SK-N-SH (cell line): Measurements from ENCODE around the gene WDFY1. TPM values are rescaled to one million over a fixed set of nuclear protein-coding genes. Genes with fewer than 3 reads are reported as not detected.

Source experiments
- CTCF ChIA-PET: fragments of 300-600, 350-600 bp; formaldehyde crosslinking; extraction: SDS; loops from one replicate; lab custom pipeline; 2021; lab: Yijun Ruan, JAX
- POLR2A ChIA-PET: fragments of 350-600 bp; sonication (Branson Sonifier 250); formaldehyde crosslinking; extraction: SDS; loops from one replicate; lab custom pipeline; 2020; ENCODE audit warnings: antibody characterized with exemption, inconsistent platforms; lab: Yijun Ruan, JAX
- DNase-seq: peaks from one replicate; pipeline ENCODE4 v3.0.0; 2012
- H2AFZ ChIP-seq: fragments of 200-600 bp; sonication (generic); 2 replicates; pipeline ENCODE4 v1.8.1; 2016; ENCODE audit warnings: antibody characterized with exemption, mild to moderate bottlenecking, low read depth
- H3F3A ChIP-seq: fragments of 200-600 bp; sonication (generic); replicated peaks from 2 replicates; pipeline ENCODE3; 2016; ENCODE audit warnings: antibody characterized with exemption, mild to moderate bottlenecking; ENCODE audit not compliant: insufficient read depth
- H3K27ac ChIP-seq, 2 experiments: fragments of 200-500 bp in 1 of 2; fragments of 200-600 bp in 1 of 2; sonication (Bioruptor generic) in 1 of 2; sonication (generic), shearing (Covaris generic) in 1 of 2; 2 replicates each; pipeline versions ENCODE4 v1.5.1 to v1.6.1; 2014 to 2016; ENCODE audit warnings: low read depth in 2 of 2, inconsistent platforms in 1 of 2, low read length in 1 of 2, mild to moderate bottlenecking in 1 of 2, mixed read lengths in 1 of 2
- H3K27me3 ChIP-seq: fragments of 200-600 bp; sonication (generic), shearing (Covaris generic); 2 replicates; pipeline ENCODE4 v1.6.1; 2016; ENCODE audit warnings: mixed run types; ENCODE audit not compliant: insufficient read depth
- H3K36me3 ChIP-seq, 2 experiments: fragments of 200-500 bp in 1 of 2; fragments of 200-600 bp in 1 of 2; sonication (Bioruptor generic) in 1 of 2; sonication (generic) in 1 of 2; replicated peaks in 1 of 2; 2 replicates each; pipeline versions ENCODE3 to v1.5.1; 2014 to 2016; ENCODE audit warnings: low read length in 1 of 2, mild to moderate bottlenecking in 1 of 2; ENCODE audit not compliant: insufficient read depth in 2 of 2, control insufficient read depth in 1 of 2
- H3K4me1 ChIP-seq, 2 experiments: fragments of 200-500 bp in 1 of 2; fragments of 200-600 bp in 1 of 2; sonication (Bioruptor generic) in 1 of 2; sonication (generic), shearing (Covaris generic) in 1 of 2; 2 replicates each; pipeline versions ENCODE4 v1.5.1 to v1.6.1; 2014 to 2016; ENCODE audit warnings: low read depth in 1 of 2, low read length in 1 of 2, mixed run types in 1 of 2; ENCODE audit not compliant: insufficient read depth in 2 of 2, control insufficient read depth in 1 of 2
- H3K4me2 ChIP-seq: fragments of 200-600 bp; sonication (generic), shearing (Covaris generic); 2 replicates; pipeline ENCODE4 v1.6.1; 2017; ENCODE audit warnings: mixed run types
- H3K4me3 ChIP-seq, 2 experiments: fragments of 200-500 bp in 1 of 2; fragments of 200-600 bp in 1 of 2; sonication (Bioruptor generic) in 1 of 2; sonication (generic), shearing (Covaris generic) in 1 of 2; 2 replicates each; pipeline versions ENCODE4 v1.5.1 to v1.8.1; 2014 to 2016; ENCODE audit warnings: low read depth in 2 of 2, inconsistent platforms in 1 of 2, low read length in 1 of 2, mild to moderate bottlenecking in 1 of 2, mixed read lengths in 1 of 2, moderate library complexity in 1 of 2
- H3K79me2 ChIP-seq: fragments of 200-600 bp; sonication (generic); 2 replicates; pipeline ENCODE4 v1.8.1; 2017; ENCODE audit warnings: mild to moderate bottlenecking; ENCODE audit not compliant: insufficient read depth
- H3K9ac ChIP-seq: fragments of 200-600 bp; sonication (generic); 2 replicates; pipeline ENCODE4 v1.6.1; 2017; ENCODE audit warnings: mixed run types
- H3K9me2 ChIP-seq: fragments of 200-600 bp; sonication (generic); 2 replicates; pipeline ENCODE4 v1.6.1; 2017; ENCODE audit warnings: mixed run types
- H3K9me3 ChIP-seq: fragments of 200-600 bp; sonication (generic); 2 replicates; pipeline ENCODE4 v1.6.1; 2017; ENCODE audit warnings: mixed run types, mild to moderate bottlenecking, moderate library complexity
- H4K20me1 ChIP-seq: fragments of 200-600 bp; sonication (generic); 2 replicates; pipeline ENCODE4 v1.6.1; 2017; ENCODE audit warnings: mild to moderate bottlenecking, mixed run types; ENCODE audit not compliant: insufficient read depth
- IRF3 ChIP-seq: fragments of 150-350 bp; IDR thresholded peaks from 2 replicates; pipeline ENCODE4 v1.6.1; 2016; ENCODE audit warnings: mild to moderate bottlenecking, low read depth, low read length
- NRF1 ChIP-seq: IDR thresholded peaks from 2 replicates; pipeline ENCODE4 v1.6.1; 2012; ENCODE audit warnings: low read depth, mild to moderate bottlenecking, low read length
- PBX3 ChIP-seq: IDR thresholded peaks from 2 replicates; pipeline ENCODE4; 2012
- POLR2AphosphoS5 ChIP-seq: IDR thresholded peaks from 2 replicates; pipeline ENCODE4 v1.6.1; 2012; ENCODE audit warnings: low read depth, low read length
- REST ChIP-seq: IDR thresholded peaks from 2 replicates; pipeline ENCODE4 v1.6.1; 2012; ENCODE audit warnings: mild to moderate bottlenecking, low read depth, low read length, moderate library complexity
- TAF1 ChIP-seq: IDR thresholded peaks from 2 replicates; pipeline ENCODE4 v1.6.1; 2012; ENCODE audit warnings: low read depth, mild to moderate bottlenecking, low read length, moderate library complexity, borderline replicate concordance
- TCF12 ChIP-seq: IDR thresholded peaks from 2 replicates; pipeline ENCODE4 v1.4.0; 2012
- USF2 ChIP-seq: fragments of 150-350 bp; IDR thresholded peaks from 2 replicates; pipeline ENCODE4 v1.6.1; 2017; ENCODE audit warnings: antibody characterized with exemption, low read length, low read depth, borderline replicate concordance
- WGBS: methylation state at CpG from one replicate; pipeline ENCODE4 v1.1.6; 2017; ENCODE audit warnings: low lambda C conversion rate; 5-methylcytosine and 5-hydroxymethylcytosine counted together
- polyA plus RNA-seq, 3 experiments: library from polyadenylated mRNA; depleted of rRNA; stranded (reverse); fragments of >200 nt; gene quantifications; 2 replicates each; pipeline ENCODE4 v1.2.3, GENCODE V29; 2012

The WDFY1 gene
- polyA plus RNA-seq, 1 of the 3 experiments (the other 2 are of a cell fraction) = 21.7 TPM

- no peak overlapping the region for H3K27ac ChIP-seq
Observed at GRCh38 chr2:223979730-223980396, 34.7 kb upstream of the WDFY1 start.

GRCh38 chr2:223978451-223978850 is 33.3 kb upstream of the WDFY1 start:
- POLR2A ChIA-PET = no interaction called here
- H3K27ac ChIP-seq = no peak overlapping the region
- H3F3A ChIP-seq = peaks cover 12% of the 10 kb centered on the region
- H3K27me3 ChIP-seq = no peaks in the 10 kb centered on the region
- no peaks in the 10 kb centered on the region for H3K79me2 ChIP-seq
- no peak overlapping the region for H3K9ac ChIP-seq
- no peaks in the 10 kb centered on the region for H3K9me2 ChIP-seq
- CTCF ChIA-PET = interaction anchor here (1.4 to 17.0 kb wide), 4 partner anchors 8 to 306 kb away, joined by 3 to 255 read pairs (median 34); no protein-coding TSS in a partner anchor
- no peaks in the 10 kb centered on the region for H4K20me1 ChIP-seq
- no peak overlapping the region for H3K4me3 ChIP-seq
- H3K4me2 ChIP-seq = no peak overlapping the region
- H3K9me3 ChIP-seq = no peaks in the 10 kb centered on the region
- 93% methylated on average over 4 of the region's 4 CpGs for whole genome bisulfite sequencing
- H3K36me3 ChIP-seq = peaks cover 54 to 57% of the 10 kb centered on the region in 2 experiments
- DNase-seq = no peak
- TF ChIP-seq USF2 (no peak), IRF3 (no peak), PBX3 (no peak), TCF12 (no peak), NRF1 (no peak), TAF1 (no peak), POLR2AphosphoS5 (no peak)
- no peaks in the 10 kb centered on the region; a peak in 1 of 4 replicates for H3K4me1 ChIP-seq
- no peak overlapping the region for H2AFZ ChIP-seq

More at GRCh38 chr2:223979730-223980396, 34.7 kb upstream of the WDFY1 start:
- no peaks in the 10 kb centered on the region for H3K9me3 ChIP-seq
- no peaks in the 10 kb centered on the region for H3K9me2 ChIP-seq
- H3K4me2 ChIP-seq = no peak overlapping the region
- no peak for TF ChIP-seq REST
- no peak overlapping the region for H3K4me3 ChIP-seq
- POLR2A ChIA-PET = no interaction called here
- H3K79me2 ChIP-seq = no peaks in the 10 kb centered on the region
- no peaks in the 10 kb centered on the region for H4K20me1 ChIP-seq
- H3K9ac ChIP-seq = no peak overlapping the region
- H3K4me1 ChIP-seq = no peaks in the 10 kb centered on the region; a peak in 1 of 4 replicates
- DNase-seq = no peak
- H2AFZ ChIP-seq = no peak overlapping the region
- H3F3A ChIP-seq = peaks cover 12% of the 10 kb centered on the region
- 91% methylated on average over 2 of the region's 2 CpGs for WGBS
- peaks cover 52 to 68% of the 10 kb centered on the region in 2 experiments for H3K36me3 ChIP-seq
- CTCF ChIA-PET = interaction anchor here (1.1 to 17.0 kb wide), 5 partner anchors 10 to 389 kb away, joined by 3 to 255 read pairs (median 25); no protein-coding TSS in a partner anchor
- no peaks in the 10 kb centered on the region for H3K27me3 ChIP-seq
